Hair follicle dermal papilla cell (primary cell): ENCODE results near the gene OR8S1. TPM values are rescaled to one million over a fixed set of nuclear protein-coding genes. Genes with fewer than 3 reads are reported as not detected.

ENCODE experiments used
- total RNA-seq: library from RNA; depleted of rRNA; stranded (reverse); fragments of >200 nt; gene quantifications from 2 replicates; pipeline ENCODE4 v1.2.3, GENCODE V29; 2012

The OR8S1 gene
- not detected in 2 replicates for total RNA-seq

GRCh38 chr12:48525332-48525731, at the start of gene OR8S1:
Gene OR8S1 (plus strand): TSS chr12:48525632. CDS start chr12:48525632, 0 bp downstream.

GRCh38 chr12:48482198-48482597, 43.2 kb upstream of the OR8S1 start, which contains the start of gene C12orf54:
Gene C12orf54 (plus strand): TSS chr12:48482498. CDS start chr12:48483297, 799 bp downstream.

GRCh38 chr12:48569946-48570345, 44.5 kb downstream of the OR8S1 start, which contains the start of gene LALBA:
Gene LALBA (minus strand): TSS chr12:48570046. CDS start chr12:48570020, 26 bp downstream.

Other genes with a start within 250 kb of the OR8S1 start
- gene ZNF641, start 174.7 kb upstream of the OR8S1 start, total RNA-seq = 9.2 and 11.9 TPM in 2 replicates
- not detected in 2 replicates for gene ANP32D, start 53.1 kb upstream of the OR8S1 start, total RNA-seq
- not detected in 2 replicates for gene C12orf54, start 43.1 kb upstream of the OR8S1 start, total RNA-seq
- 0.24 TPM in 1 of 2 replicates, not detected in the other for gene LALBA, start 44.4 kb downstream of the OR8S1 start, total RNA-seq
- 40.3 and 44.5 TPM in 2 replicates for gene KANSL2, start 156.6 kb downstream of the OR8S1 start, total RNA-seq
- gene CCNT1, start 191.1 kb downstream of the OR8S1 start, total RNA-seq = 30.8 and 34.2 TPM in 2 replicates